KMS-11 (cell line): ENCODE measurements around the gene ANKRD6.

Experiments used
- H2AFZ ChIP-seq: fragments of 200-600 bp; sonication (generic); 2 replicates; pipeline ENCODE4 v1.6.1; 2016; ENCODE audit warnings: antibody characterized with exemption, mixed run types, low read depth
- H3K27ac ChIP-seq: fragments of 200-600 bp; sonication (generic); 2 replicates; pipeline ENCODE4 v1.6.1; 2016; ENCODE audit warnings: mild to moderate bottlenecking, mixed run types
- H3K27me3 ChIP-seq: fragments of 200-600 bp; sonication (generic); 2 replicates; pipeline ENCODE4 v1.6.1; 2017; ENCODE audit warnings: mild to moderate bottlenecking, low read depth, mixed run types, moderate library complexity; ENCODE audit not compliant: insufficient read depth
- H3K36me3 ChIP-seq: fragments of 200-600 bp; sonication (generic); 2 replicates; pipeline ENCODE4 v1.6.1; 2017; ENCODE audit warnings: mild to moderate bottlenecking, mixed run types; ENCODE audit not compliant: insufficient read depth
- H3K4me1 ChIP-seq: fragments of 200-600 bp; sonication (generic); 2 replicates; pipeline ENCODE4 v1.6.1; 2016; ENCODE audit warnings: mild to moderate bottlenecking, low read depth, mixed run types; ENCODE audit not compliant: poor library complexity, severe bottlenecking
- H3K4me2 ChIP-seq: fragments of 200-600 bp; sonication (generic); 2 replicates; pipeline ENCODE4 v1.7.0; 2016; ENCODE audit warnings: mild to moderate bottlenecking, mixed run types
- H3K4me3 ChIP-seq: fragments of 200-600 bp; sonication (generic); IDR thresholded peaks from 2 replicates; pipeline ENCODE4 v1.6.1; 2017; ENCODE audit warnings: low read depth, low read length, mixed read lengths; ENCODE audit not compliant: insufficient read depth
- H3K79me2 ChIP-seq: fragments of 200-600 bp; sonication (generic); 2 replicates; pipeline ENCODE4 v1.6.1; 2016; ENCODE audit warnings: low read depth, mixed run types; ENCODE audit not compliant: insufficient read depth
- H3K9ac ChIP-seq: fragments of 200-600 bp; sonication (generic); 2 replicates; pipeline ENCODE4 v1.6.1; 2016; ENCODE audit warnings: mild to moderate bottlenecking, mixed run types
- H4K20me1 ChIP-seq: fragments of 200-600 bp; sonication (generic); 2 replicates; pipeline ENCODE4 v1.6.1; 2016; ENCODE audit warnings: mild to moderate bottlenecking, mixed run types; ENCODE audit not compliant: insufficient read depth
- TF ChIP-seq, protein P1 (sequence below): fragments of 200-600 bp; sonication (generic); conservative IDR thresholded peaks from 2 replicates; pipeline ENCODE4 v1.6.1; 2017; ENCODE audit warnings: low read depth, mild to moderate bottlenecking, antibody characterized with exemption, low read length, moderate library complexity, mixed read lengths

Gene ANKRD6

DNA sequence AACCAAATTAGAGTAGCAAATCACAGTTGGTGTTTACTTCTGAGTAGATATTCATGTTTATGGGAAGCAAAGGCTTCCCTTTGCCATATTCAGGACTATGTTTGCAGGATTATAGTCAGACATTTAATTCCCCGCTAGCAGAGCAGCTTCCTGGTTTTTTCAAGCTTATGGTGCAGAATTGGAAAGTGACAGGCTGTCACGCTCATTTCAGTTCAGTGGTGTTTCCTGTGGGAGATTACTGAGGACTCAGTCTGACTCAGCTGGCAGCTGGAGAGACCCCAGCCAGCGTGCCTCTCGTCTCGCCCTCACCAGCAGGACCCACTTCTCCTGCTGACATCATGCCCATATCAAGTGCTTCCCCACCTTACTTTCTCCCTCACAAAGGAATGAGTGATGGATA is 120.5 kb downstream of the ANKRD6 start:
- Histone ChIP-seq H3K4me3 (no peak overlapping the region), H3K79me2 (no peaks in the 10 kb centered on the region), H3K9ac (no peak overlapping the region), H3K27me3 (no peaks in the 10 kb centered on the region), H3K4me2 (no peak overlapping the region), H4K20me1 (no peaks in the 10 kb centered on the region), H2AFZ (no peak overlapping the region), H3K27ac (no peak overlapping the region), H3K4me1 (no peaks in the 10 kb centered on the region), H3K36me3 (no peaks in the 10 kb centered on the region)
- TF ChIP-seq, protein P1, sequence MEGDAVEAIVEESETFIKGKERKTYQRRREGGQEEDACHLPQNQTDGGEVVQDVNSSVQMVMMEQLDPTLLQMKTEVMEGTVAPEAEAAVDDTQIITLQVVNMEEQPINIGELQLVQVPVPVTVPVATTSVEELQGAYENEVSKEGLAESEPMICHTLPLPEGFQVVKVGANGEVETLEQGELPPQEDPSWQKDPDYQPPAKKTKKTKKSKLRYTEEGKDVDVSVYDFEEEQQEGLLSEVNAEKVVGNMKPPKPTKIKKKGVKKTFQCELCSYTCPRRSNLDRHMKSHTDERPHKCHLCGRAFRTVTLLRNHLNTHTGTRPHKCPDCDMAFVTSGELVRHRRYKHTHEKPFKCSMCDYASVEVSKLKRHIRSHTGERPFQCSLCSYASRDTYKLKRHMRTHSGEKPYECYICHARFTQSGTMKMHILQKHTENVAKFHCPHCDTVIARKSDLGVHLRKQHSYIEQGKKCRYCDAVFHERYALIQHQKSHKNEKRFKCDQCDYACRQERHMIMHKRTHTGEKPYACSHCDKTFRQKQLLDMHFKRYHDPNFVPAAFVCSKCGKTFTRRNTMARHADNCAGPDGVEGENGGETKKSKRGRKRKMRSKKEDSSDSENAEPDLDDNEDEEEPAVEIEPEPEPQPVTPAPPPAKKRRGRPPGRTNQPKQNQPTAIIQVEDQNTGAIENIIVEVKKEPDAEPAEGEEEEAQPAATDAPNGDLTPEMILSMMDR, result no peak

DNA sequence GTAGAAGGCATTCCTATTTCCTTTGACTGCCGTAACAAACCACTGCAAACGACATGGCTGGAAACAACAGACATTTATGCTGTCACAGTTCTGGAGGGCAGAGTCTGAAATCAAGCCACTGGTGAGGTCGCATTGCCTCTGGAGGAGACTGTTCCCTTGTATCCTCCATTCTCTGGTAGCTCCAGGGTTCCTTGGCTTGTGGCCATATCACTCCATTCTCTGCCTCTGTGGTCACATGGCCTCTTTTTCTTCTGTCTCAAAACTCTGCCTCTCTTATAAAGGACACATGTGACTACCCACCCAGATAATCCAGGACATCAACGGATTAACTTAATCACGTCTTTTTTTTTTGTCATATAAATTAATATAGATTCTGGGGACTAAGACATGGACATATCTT is 121.2 kb downstream of the ANKRD6 start:
- TF ChIP-seq, protein P1, result no peak
- Histone ChIP-seq H2AFZ (no peak overlapping the region), H3K36me3 (no peaks in the 10 kb centered on the region)

DNA sequence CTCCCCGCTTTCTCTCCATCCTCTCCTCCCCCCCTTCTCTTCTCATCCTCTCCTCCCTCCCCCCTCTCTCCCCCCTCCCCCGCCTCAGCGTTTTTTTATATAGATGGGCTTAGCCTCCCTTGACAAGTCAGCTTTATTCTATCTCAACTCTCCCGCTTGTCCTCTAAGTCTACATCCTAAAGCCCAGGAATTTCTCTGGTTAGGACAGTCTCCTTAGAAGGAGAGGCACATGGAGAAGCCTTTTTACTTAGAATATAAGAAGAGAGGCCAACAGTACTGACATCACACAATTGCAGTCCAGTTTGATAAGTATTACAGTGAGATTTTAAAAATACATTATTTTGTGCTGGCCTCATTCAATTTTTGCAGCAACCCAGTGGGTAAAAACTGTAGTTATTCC is 122.1 kb downstream of the ANKRD6 start:
- H4K20me1 ChIP-seq, result no peaks in the 10 kb centered on the region
- TF ChIP-seq, protein P1, result no peak
- no peak overlapping the region for H3K4me2 ChIP-seq
- H3K36me3 ChIP-seq, result no peaks in the 10 kb centered on the region
- no peak overlapping the region for H3K4me3 ChIP-seq
- no peaks in the 10 kb centered on the region for H3K79me2 ChIP-seq
- H2AFZ ChIP-seq, result no peak overlapping the region
- no peak overlapping the region for H3K9ac ChIP-seq
- no peak overlapping the region for H3K27ac ChIP-seq
- no peaks in the 10 kb centered on the region for H3K4me1 ChIP-seq
- H3K27me3 ChIP-seq, result no peaks in the 10 kb centered on the region

More for the DNA sequence above, 121.2 kb downstream of the ANKRD6 start:
- Histone ChIP-seq H3K4me2 (no peak overlapping the region), H3K9ac (no peak overlapping the region), H3K4me1 (no peaks in the 10 kb centered on the region), H3K27ac (no peak overlapping the region), H3K79me2 (no peaks in the 10 kb centered on the region), H3K27me3 (no peaks in the 10 kb centered on the region), H4K20me1 (no peaks in the 10 kb centered on the region), H3K4me3 (no peak overlapping the region)

DNA sequence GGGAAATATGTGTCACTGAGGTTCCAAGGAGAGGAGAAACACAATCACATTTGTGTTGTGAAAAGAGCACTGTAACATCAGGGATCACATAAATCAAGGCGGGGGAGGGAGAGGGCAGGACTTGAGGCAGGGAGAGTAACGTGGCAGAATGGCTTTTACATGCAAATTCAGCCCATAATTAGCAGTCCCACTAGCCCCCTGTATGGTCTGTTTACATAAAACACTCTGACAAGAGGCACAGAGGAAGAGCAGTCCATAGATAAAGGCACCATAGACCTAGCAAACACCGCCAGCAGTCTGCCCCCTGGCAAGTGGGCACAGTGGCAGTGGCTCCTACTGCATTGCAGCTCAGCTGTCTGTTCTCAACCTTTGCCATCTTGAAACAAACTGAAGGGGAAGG is 122.9 kb downstream of the ANKRD6 start:
- H3K4me3 ChIP-seq, result no peak overlapping the region
- H4K20me1 ChIP-seq, result no peaks in the 10 kb centered on the region
- TF ChIP-seq, protein P1, result no peak
- H3K36me3 ChIP-seq, result no peaks in the 10 kb centered on the region
- H2AFZ ChIP-seq, result no peak overlapping the region
- no peak overlapping the region for H3K9ac ChIP-seq
- H3K27ac ChIP-seq, result no peak overlapping the region
- no peaks in the 10 kb centered on the region for H3K79me2 ChIP-seq
- H3K4me1 ChIP-seq, result no peaks in the 10 kb centered on the region
- no peaks in the 10 kb centered on the region for H3K27me3 ChIP-seq
- no peak overlapping the region for H3K4me2 ChIP-seq
